WTC11 (cell line): ENCODE data around the gene RBM34. TPM values are rescaled to one million over a fixed set of nuclear protein-coding genes. Genes with fewer than 3 reads are reported as not detected.
"Not testable (repeated sequence)": the region's sequence is repeated elsewhere in the genome, so short reads cannot be mapped to it uniquely, and the experiment has no call there.

Experiments used
- ATAC-seq: fragments of 200-7000 bp; cut with Tn5 transposase; 2 replicates; pipeline ENCODE4 v1.10.0; 2021; ENCODE audit warnings: mild to moderate bottlenecking, moderate library complexity
- CTCF ChIA-PET: fragments of 300-600 bp; sonication (Branson Sonifier 250); formaldehyde crosslinking; loops from one replicate; lab custom pipeline; 2021; ENCODE audit warnings: antibody characterized with exemption; lab: Charles Lee
- POLR2A ChIA-PET: fragments of 350-600 bp; sonication (Branson Sonifier 250); formaldehyde crosslinking; loops from one replicate; lab custom pipeline; 2021; ENCODE audit warnings: antibody characterized with exemption; lab: Charles Lee
- DNase-seq: peaks from one replicate; pipeline ENCODE4 v3.0.0; 2021; ENCODE audit warnings: low spot score
- H3K27ac Mint-ChIP-seq: 2 replicates; pipeline ENCODE4 v1.8.0; 2021; ENCODE audit warnings: mixed read lengths
- H3K27me3 Mint-ChIP-seq: 2 replicates; pipeline ENCODE4 v1.8.0; 2021; ENCODE audit warnings: low read depth, mild to moderate bottlenecking, moderate library complexity, mixed read lengths
- H3K36me3 Mint-ChIP-seq: 2 replicates; pipeline ENCODE4 v1.8.0; 2021; ENCODE audit warnings: mixed read lengths
- H3K4me1 Mint-ChIP-seq: 2 replicates; pipeline ENCODE4 v1.8.0; 2022; ENCODE audit warnings: mixed read lengths
- H3K4me3 Mint-ChIP-seq: 2 replicates; pipeline ENCODE4 v1.8.0; 2021; ENCODE audit warnings: mild to moderate bottlenecking, moderate library complexity, mixed read lengths
- H3K9me3 Mint-ChIP-seq: 2 replicates; pipeline ENCODE4 v1.8.0; 2021; ENCODE audit warnings: mixed read lengths
- CREB1 ChIP-seq: sonication (generic); formaldehyde crosslinking; IDR thresholded peaks from 2 replicates; pipeline ENCODE4 v1.8.0; 2023; ENCODE audit warnings: mild to moderate bottlenecking, missing genetic modification reagents
- CREM ChIP-seq: sonication (generic); formaldehyde crosslinking; IDR thresholded peaks from 2 replicates; pipeline ENCODE4 v1.8.1; 2022; ENCODE audit warnings: mild to moderate bottlenecking, missing genetic modification reagents, moderate library complexity
- ELF4 ChIP-seq: sonication (generic); formaldehyde crosslinking; IDR thresholded peaks from 2 replicates; pipeline ENCODE4 v1.8.1; 2022; ENCODE audit warnings: low read depth, mild to moderate bottlenecking, moderate library complexity, missing genetic modification reagents
- ESRRA ChIP-seq: sonication (generic); formaldehyde crosslinking; IDR thresholded peaks from 2 replicates; pipeline ENCODE4 v1.8.1; 2022; ENCODE audit warnings: mild to moderate bottlenecking, missing genetic modification reagents, borderline replicate concordance
- FOXJ3 ChIP-seq: sonication (generic); formaldehyde crosslinking; IDR thresholded peaks from 2 replicates; pipeline ENCODE4 v1.9.0; 2021; ENCODE audit warnings: missing genetic modification reagents, mild to moderate bottlenecking, borderline replicate concordance
- HMGA2 ChIP-seq: fragments of 250-450 bp; sonication (Bioruptor Pico); IDR thresholded peaks from 2 replicates; pipeline ENCODE4 v1.4.0; 2021; ENCODE audit warnings: mild to moderate bottlenecking, moderate library complexity
- JAZF1 ChIP-seq: fragments of 250-450 bp; sonication (Bioruptor Pico); IDR thresholded peaks from 2 replicates; pipeline ENCODE4 v1.9.0; 2021; ENCODE audit warnings: moderate library complexity, mild to moderate bottlenecking, inconsistent platforms
- MAX ChIP-seq: sonication (generic); formaldehyde crosslinking; IDR thresholded peaks from 2 replicates; pipeline ENCODE4 v1.8.0; 2022; ENCODE audit warnings: mild to moderate bottlenecking, missing genetic modification reagents
- NR1H2 ChIP-seq: sonication (generic); formaldehyde crosslinking; IDR thresholded peaks from 2 replicates; pipeline ENCODE4 v1.9.0; 2021; ENCODE audit warnings: mild to moderate bottlenecking, moderate library complexity, missing genetic modification reagents
- TEAD1 ChIP-seq: sonication (generic); formaldehyde crosslinking; IDR thresholded peaks from 2 replicates; pipeline ENCODE4 v1.8.0; 2022; ENCODE audit warnings: mild to moderate bottlenecking, missing genetic modification reagents
- TP53 ChIP-seq: sonication (generic); formaldehyde crosslinking; IDR thresholded peaks from 2 replicates; pipeline ENCODE4 v1.8.1; 2023; ENCODE audit warnings: mild to moderate bottlenecking, missing genetic modification reagents
- ZNF121 ChIP-seq: sonication (generic); formaldehyde crosslinking; IDR thresholded peaks from 2 replicates; pipeline ENCODE4 v1.8.0; 2023; ENCODE audit warnings: missing genetic modification reagents
- ZNF281 ChIP-seq: sonication (generic); formaldehyde crosslinking; IDR thresholded peaks from 2 replicates; pipeline ENCODE4 v1.8.0; 2023; ENCODE audit warnings: mild to moderate bottlenecking, missing genetic modification reagents
- ZNF416 ChIP-seq: fragments of 250-450 bp; sonication (Bioruptor Pico); IDR thresholded peaks from 2 replicates; pipeline ENCODE4 v1.9.0; 2021; ENCODE audit warnings: mild to moderate bottlenecking, inconsistent platforms
- ZNF423 ChIP-seq: fragments of 250-450 bp; sonication (Bioruptor Pico); IDR thresholded peaks from 2 replicates; pipeline ENCODE4 v2.1.2; 2022; ENCODE audit warnings: mild to moderate bottlenecking, moderate library complexity
- ZNF532 ChIP-seq: fragments of 250-450 bp; sonication (Bioruptor Pico); IDR thresholded peaks from 2 replicates; pipeline ENCODE4 v1.9.0; 2021; ENCODE audit warnings: mild to moderate bottlenecking, borderline replicate concordance
- ZNF671 ChIP-seq: fragments of 250-450 bp; sonication (Bioruptor Pico); IDR thresholded peaks from 2 replicates; pipeline ENCODE4 v1.8.0; 2021; ENCODE audit warnings: mild to moderate bottlenecking
- total RNA-seq: library from RNA; stranded (reverse); gene quantifications from 3 replicates; pipeline ENCODE4 v1.2.3, GENCODE V29; 2021

Gene RBM34
- total RNA-seq, 1 experiment from 2014 or later = 112 TPM

GRCh38 chr1:235203428-235203827 lies 42.4 kb upstream of the RBM34 start:
- no peak overlapping the region for H3K4me3 Mint-ChIP-seq
- no peaks in the 10 kb centered on the region for H3K9me3 Mint-ChIP-seq
- ChIA-PET CTCF (no interaction called here), POLR2A (no interaction called here)
- DNase-seq (no peak), ATAC-seq (no peak)
- TF ChIP-seq TP53 (no peak), CREB1 (CRISPR knock-in tag) (no peak), ZNF416 (CRISPR knock-in tag) (no peak), FOXJ3 (CRISPR knock-in tag) (no peak), ZNF532 (CRISPR knock-in tag) (no peak), NR1H2 (no peak), JAZF1 (CRISPR knock-in tag) (no peak), CREM (CRISPR knock-in tag) (no peak), ZNF281 (CRISPR knock-in tag) (no peak), MAX (CRISPR knock-in tag) (no peak)
- H3K27ac Mint-ChIP-seq = no peak overlapping the region
- peaks cover 26% of the 10 kb centered on the region for H3K4me1 Mint-ChIP-seq
- no peaks in the 10 kb centered on the region for H3K27me3 Mint-ChIP-seq
- H3K36me3 Mint-ChIP-seq = peaks cover 5% of the 10 kb centered on the region; the same call in 1 of the 2 replicates

- H3K9me3 Mint-ChIP-seq, H3K27ac Mint-ChIP-seq, H3K27me3 Mint-ChIP-seq, ATAC-seq, H3K4me3 Mint-ChIP-seq, DNase-seq, POLR2A ChIA-PET, H3K36me3 Mint-ChIP-seq: not testable (repeated sequence)
- peaks cover 29% of the 10 kb centered on the region for H3K4me1 Mint-ChIP-seq
- CTCF ChIA-PET = interaction anchor here (1.3 to 2.3 kb wide), 2 partner anchors 20 to 213 kb away, joined by 5 to 6 read pairs; no protein-coding TSS in a partner anchor
- peak; percentile 57; the same call in 1 of the 2 replicates for TF ChIP-seq ZNF121 (CRISPR knock-in tag)
Observed at GRCh38 chr1:235202447-235202846, 41.4 kb upstream of the RBM34 start.

GRCh38 chr1:235199441-235199840 lies 38.4 kb upstream of the RBM34 start:
- Mint-ChIP-seq H3K36me3 (peaks cover 23% of the 10 kb centered on the region), H3K9me3 (no peaks in the 10 kb centered on the region), H3K4me3 (no peak overlapping the region), H3K4me1 (peaks cover 24% of the 10 kb centered on the region)
- ATAC-seq = peak; percentile 97
- TF ChIP-seq ZNF671 (CRISPR knock-in tag) (no peak), ZNF532 (CRISPR knock-in tag) (no peak), ESRRA (CRISPR knock-in tag) (no peak), ELF4 (CRISPR knock-in tag) (no peak), HMGA2 (no peak), TEAD1 (peak; percentile 35; the same call in 1 of the 2 replicates), MAX (CRISPR knock-in tag) (no peak), ZNF423 (CRISPR knock-in tag) (no peak)
- TF ChIP-seq, all 79 proteins: peak for 1
- ChIA-PET POLR2A (no interaction called here), CTCF (interaction anchor here (0.6 to 1.7 kb wide), 6 partner anchors 36 to 251 kb away, joined by 3 to 5 read pairs (median 3); no protein-coding TSS in a partner anchor)
- DNase-seq = peak; percentile 20
- Mint-ChIP-seq H3K27me3 (no peaks in the 10 kb centered on the region), H3K27ac (peak overlapping the region; percentile 88)
